Measurements from ENCODE around the gene LRRC7.

LRRC7 gene

GRCh38 chr1:69651656-69652055, 83.9 kb downstream of the LRRC7 start:
- H3K4me3 ChIP-seq (ENCODE audit: low read depth, low read length): no peak overlapping the region
- TF ChIP-seq CTCF (conservative IDR thresholded peaks at IDR 0.05; ENCODE audit: low read depth, low read length): no peak
- DNase-seq (ENCODE audit: low read depth): no peak

GRCh38 chr1:69657971-69658370, 90.2 kb downstream of the LRRC7 start:
- H3K4me3 ChIP-seq (ENCODE audit: low read depth, low read length): no peak overlapping the region
- TF ChIP-seq CTCF (conservative IDR thresholded peaks at IDR 0.05; ENCODE audit: low read depth, low read length): no peak
- DNase-seq (ENCODE audit: low read depth): peak; percentile 52

GRCh38 chr1:69661686-69662085, 94.0 kb downstream of the LRRC7 start:
- TF ChIP-seq CTCF (conservative IDR thresholded peaks at IDR 0.05; ENCODE audit: low read depth, low read length): no peak
- DNase-seq (ENCODE audit: low read depth): peak; percentile 20
- H3K4me3 ChIP-seq (ENCODE audit: low read depth, low read length): no peak overlapping the region

GRCh38 chr1:69662321-69662720, 94.6 kb downstream of the LRRC7 start:
- TF ChIP-seq CTCF (conservative IDR thresholded peaks at IDR 0.05; ENCODE audit: low read depth, low read length): no peak
- H3K4me3 ChIP-seq (ENCODE audit: low read depth, low read length): no peak overlapping the region
- DNase-seq (ENCODE audit: low read depth): no peak

- DNase-seq (ENCODE audit: low read depth): no peak
- no peak overlapping the region for H3K4me3 ChIP-seq (ENCODE audit: low read depth, low read length)
- TF ChIP-seq CTCF (conservative IDR thresholded peaks at IDR 0.05; ENCODE audit: low read depth, low read length): no peak
Observed at GRCh38 chr1:69671363-69672010, 103.8 kb downstream of the LRRC7 start.

- no peak overlapping the region for H3K4me3 ChIP-seq (ENCODE audit: low read depth, low read length)
- TF ChIP-seq CTCF (conservative IDR thresholded peaks at IDR 0.05; ENCODE audit: low read depth, low read length): no peak
- DNase-seq (ENCODE audit: low read depth): peak; percentile 20
Observed at GRCh38 chr1:69673321-69673720, 105.6 kb downstream of the LRRC7 start.

- TF ChIP-seq CTCF (conservative IDR thresholded peaks at IDR 0.05; ENCODE audit: low read depth, low read length): no peak
- H3K4me3 ChIP-seq (ENCODE audit: low read depth, low read length): no peak overlapping the region
- DNase-seq (ENCODE audit: low read depth): no peak
Observed at GRCh38 chr1:69679965-69680364, 112.2 kb downstream of the LRRC7 start.

Data from choroid plexus epithelial cell (primary cell).